Non-pigmented ciliary epithelial cell (primary cell): ENCODE results near the gene PHF21B.
"Not testable (repeated sequence)": the region's sequence is repeated elsewhere in the genome, so short reads cannot be mapped to it uniquely, and the experiment has no call there.

Experiments used
- DNase-seq: peaks from one replicate; pipeline ENCODE4 v3.0.0-alpha.2; 2010; ENCODE audit warnings: low read depth

The PHF21B gene

GRCh38 chr22:45009606-45010531, at the start of gene PHF21B:
Gene PHF21B, minus strand, starts transcription at chr22:45010005. Its CDS starts 456 bp downstream, at chr22:45009549.
- DNase-seq: no peak

GRCh38 chr22:45059296-45059695, 49.5 kb upstream of the PHF21B start:
- DNase-seq: no peak

GRCh38 chr22:45058622-45058912, 48.8 kb upstream of the PHF21B start:
- DNase-seq: no peak

- no peak for DNase-seq
These were observed 46.1 kb upstream of the PHF21B start for GRCh38 chr22:45055936-45056335.

GRCh38 chr22:45053571-45053970, 43.8 kb upstream of the PHF21B start:
- DNase-seq: no peak

- DNase-seq: no peak
These were observed 43.3 kb upstream of the PHF21B start for GRCh38 chr22:45053094-45053493.

GRCh38 chr22:45052665-45053064, 42.9 kb upstream of the PHF21B start:
- DNase-seq: not testable (repeated sequence)

- DNase-seq: no peak
These were observed 42.1 kb upstream of the PHF21B start for GRCh38 chr22:45051946-45052345.

GRCh38 chr22:45051419-45051818, 41.6 kb upstream of the PHF21B start:
- DNase-seq: no peak

- no peak for DNase-seq
These were observed 37.5 kb upstream of the PHF21B start for GRCh38 chr22:45047260-45047659.

GRCh38 chr22:45045208-45045607, 35.4 kb upstream of the PHF21B start:
- DNase-seq: no peak

- no peak for DNase-seq
These were observed 32.5 kb upstream of the PHF21B start for GRCh38 chr22:45042263-45042662.

GRCh38 chr22:45039133-45039532, 29.3 kb upstream of the PHF21B start:
- DNase-seq: no peak

GRCh38 chr22:45036154-45036553, 26.3 kb upstream of the PHF21B start:
- DNase-seq: no peak

- no peak for DNase-seq
These were observed 25.0 kb upstream of the PHF21B start for GRCh38 chr22:45034821-45035220.

GRCh38 chr22:45034156-45034555, 24.4 kb upstream of the PHF21B start:
- no peak for DNase-seq

GRCh38 chr22:45033136-45033535, 23.3 kb upstream of the PHF21B start:
- DNase-seq: no peak

GRCh38 chr22:45031629-45032403, 22.0 kb upstream of the PHF21B start:
- DNase-seq: no peak

- no peak for DNase-seq
These were observed 19.7 kb upstream of the PHF21B start for GRCh38 chr22:45029501-45029900.

- no peak for DNase-seq
These were observed 16.7 kb upstream of the PHF21B start for GRCh38 chr22:45026511-45026910.

GRCh38 chr22:45023431-45023830, 13.6 kb upstream of the PHF21B start:
- DNase-seq: no peak

GRCh38 chr22:45019861-45020655, 10.3 kb upstream of the PHF21B start:
- DNase-seq: no peak
